WTC11 (cell line): ENCODE results near the gene P3H4. TPM values are rescaled to one million over a fixed set of nuclear protein-coding genes. Genes with fewer than 3 reads are reported as not detected.

ENCODE experiments used
- ATAC-seq: fragments of 200-7000 bp; cut with Tn5 transposase; 2 replicates; pipeline ENCODE4 v1.10.0; 2021; ENCODE audit warnings: mild to moderate bottlenecking, moderate library complexity
- Bru-seq: library from RNA; stranded (reverse); fragments of 400-500 nt; gene quantifications from one replicate; lab custom pipeline; 2021; lab: Mats Ljungman, UMichigan
- CTCF ChIA-PET: fragments of 300-600 bp; sonication (Branson Sonifier 250); formaldehyde crosslinking; loops from one replicate; lab custom pipeline; 2021; ENCODE audit warnings: antibody characterized with exemption; lab: Charles Lee
- POLR2A ChIA-PET: fragments of 350-600 bp; sonication (Branson Sonifier 250); formaldehyde crosslinking; loops from one replicate; lab custom pipeline; 2021; ENCODE audit warnings: antibody characterized with exemption; lab: Charles Lee
- DNase-seq: peaks from one replicate; pipeline ENCODE4 v3.0.0; 2021; ENCODE audit warnings: low spot score
- H3K27ac Mint-ChIP-seq: 2 replicates; pipeline ENCODE4 v1.8.0; 2021; ENCODE audit warnings: mixed read lengths
- H3K27me3 Mint-ChIP-seq: 2 replicates; pipeline ENCODE4 v1.8.0; 2021; ENCODE audit warnings: low read depth, mild to moderate bottlenecking, moderate library complexity, mixed read lengths
- H3K36me3 Mint-ChIP-seq: 2 replicates; pipeline ENCODE4 v1.8.0; 2021; ENCODE audit warnings: mixed read lengths
- H3K4me1 Mint-ChIP-seq: 2 replicates; pipeline ENCODE4 v1.8.0; 2022; ENCODE audit warnings: mixed read lengths
- H3K4me3 Mint-ChIP-seq: 2 replicates; pipeline ENCODE4 v1.8.0; 2021; ENCODE audit warnings: mild to moderate bottlenecking, moderate library complexity, mixed read lengths
- H3K9me3 Mint-ChIP-seq: 2 replicates; pipeline ENCODE4 v1.8.0; 2021; ENCODE audit warnings: mixed read lengths
- CREM ChIP-seq: sonication (generic); formaldehyde crosslinking; IDR thresholded peaks from 2 replicates; pipeline ENCODE4 v1.8.1; 2022; ENCODE audit warnings: mild to moderate bottlenecking, missing genetic modification reagents, moderate library complexity
- CTCF ChIP-seq: fragments of 200-600 bp; IDR thresholded peaks from 2 replicates; pipeline ENCODE4 v1.8.0; 2022; ENCODE audit warnings: antibody characterized with exemption
- ESRRA ChIP-seq: sonication (generic); formaldehyde crosslinking; IDR thresholded peaks from 2 replicates; pipeline ENCODE4 v1.8.1; 2022; ENCODE audit warnings: mild to moderate bottlenecking, missing genetic modification reagents, borderline replicate concordance
- ETV6 ChIP-seq: sonication (generic); formaldehyde crosslinking; IDR thresholded peaks from 2 replicates; pipeline ENCODE4 v1.8.1; 2022; ENCODE audit warnings: mild to moderate bottlenecking, missing genetic modification reagents
- FOXK1 ChIP-seq: sonication (generic); formaldehyde crosslinking; IDR thresholded peaks from 2 replicates; pipeline ENCODE4 v1.8.0; 2022; ENCODE audit warnings: mild to moderate bottlenecking, moderate library complexity, missing genetic modification reagents
- HMGA2 ChIP-seq: fragments of 250-450 bp; sonication (Bioruptor Pico); IDR thresholded peaks from 2 replicates; pipeline ENCODE4 v1.4.0; 2021; ENCODE audit warnings: mild to moderate bottlenecking, moderate library complexity
- IRF2 ChIP-seq: sonication (generic); formaldehyde crosslinking; IDR thresholded peaks from 2 replicates; pipeline ENCODE4 v1.8.0; 2022; ENCODE audit warnings: low read depth, missing genetic modification reagents, borderline replicate concordance
- KAT7 ChIP-seq: sonication (generic); formaldehyde crosslinking; IDR thresholded peaks from 2 replicates; pipeline ENCODE4 v1.8.1; 2023; ENCODE audit warnings: missing genetic modification reagents, mild to moderate bottlenecking, borderline replicate concordance
- MYBL2 ChIP-seq: sonication (generic); formaldehyde crosslinking; IDR thresholded peaks from 2 replicates; pipeline ENCODE4 v1.8.1; 2023; ENCODE audit warnings: mild to moderate bottlenecking, moderate library complexity, missing genetic modification reagents
- NFE2L1 ChIP-seq: sonication (generic); formaldehyde crosslinking; IDR thresholded peaks from 2 replicates; pipeline ENCODE4 v1.8.1; 2023; ENCODE audit warnings: missing genetic modification reagents
- NR1H2 ChIP-seq: sonication (generic); formaldehyde crosslinking; IDR thresholded peaks from 2 replicates; pipeline ENCODE4 v1.9.0; 2021; ENCODE audit warnings: mild to moderate bottlenecking, moderate library complexity, missing genetic modification reagents
- NR2C2 ChIP-seq: sonication (generic); formaldehyde crosslinking; IDR thresholded peaks from 2 replicates; pipeline ENCODE4 v1.8.0; 2022; ENCODE audit warnings: mild to moderate bottlenecking, missing genetic modification reagents
- NR3C1 ChIP-seq: sonication (generic); formaldehyde crosslinking; conservative IDR thresholded peaks from 2 replicates; pipeline ENCODE4 v1.8.1; 2023; ENCODE audit warnings: low read depth, mild to moderate bottlenecking, missing genetic modification reagents
- PRRX2 ChIP-seq: fragments of 250-450 bp; sonication (Bioruptor Pico); IDR thresholded peaks from 2 replicates; pipeline ENCODE4 v1.8.0; 2021; ENCODE audit warnings: mild to moderate bottlenecking
- RELA ChIP-seq: sonication (generic); formaldehyde crosslinking; IDR thresholded peaks from 2 replicates; pipeline ENCODE4 v1.8.1; 2022; ENCODE audit warnings: missing genetic modification reagents, mild to moderate bottlenecking, borderline replicate concordance
- TCF7 ChIP-seq: sonication (generic); formaldehyde crosslinking; IDR thresholded peaks from 2 replicates; pipeline ENCODE4 v1.8.0; 2022; ENCODE audit warnings: mild to moderate bottlenecking, low read depth, missing genetic modification reagents, moderate library complexity
- TP53 ChIP-seq: sonication (generic); formaldehyde crosslinking; IDR thresholded peaks from 2 replicates; pipeline ENCODE4 v1.8.1; 2023; ENCODE audit warnings: mild to moderate bottlenecking, missing genetic modification reagents
- USF2 ChIP-seq: sonication (generic); formaldehyde crosslinking; IDR thresholded peaks from 2 replicates; pipeline ENCODE4 v1.8.1; 2023; ENCODE audit warnings: mild to moderate bottlenecking, missing genetic modification reagents, moderate library complexity
- ZNF263 ChIP-seq: sonication (generic); formaldehyde crosslinking; IDR thresholded peaks from 2 replicates; pipeline ENCODE4 v1.8.1; 2022; ENCODE audit warnings: low read depth, mild to moderate bottlenecking, moderate library complexity, missing genetic modification reagents
- ZNF281 ChIP-seq: sonication (generic); formaldehyde crosslinking; IDR thresholded peaks from 2 replicates; pipeline ENCODE4 v1.8.0; 2023; ENCODE audit warnings: mild to moderate bottlenecking, missing genetic modification reagents
- ZNF416 ChIP-seq: fragments of 250-450 bp; sonication (Bioruptor Pico); IDR thresholded peaks from 2 replicates; pipeline ENCODE4 v1.9.0; 2021; ENCODE audit warnings: mild to moderate bottlenecking, inconsistent platforms
- long read RNA-seq, 3 experiments: library from RNA in 1 of 3; library from capped mRNA in 1 of 3; library from polyadenylated mRNA in 1 of 3; unstranded in 2 of 3; stranded (forward) in 1 of 3; transcript quantifications; one replicate each; pipeline ENCODE4 v2.0.0, GENCODE V29; 2021
- total RNA-seq: library from RNA; stranded (reverse); gene quantifications from 3 replicates; pipeline ENCODE4 v1.2.3, GENCODE V29; 2021
- TF ChIP-seq, protein P1 (sequence below): sonication (generic); formaldehyde crosslinking; IDR thresholded peaks from 2 replicates; pipeline ENCODE4 v1.8.1; 2023; ENCODE audit warnings: mild to moderate bottlenecking, moderate library complexity, missing genetic modification reagents
- TF ChIP-seq, protein P2 (sequence below): fragments of 250-450 bp; sonication (Bioruptor Pico); IDR thresholded peaks from 2 replicates; pipeline ENCODE4 v1.8.0; 2021; ENCODE audit warnings: mild to moderate bottlenecking

The P3H4 gene, protein sequence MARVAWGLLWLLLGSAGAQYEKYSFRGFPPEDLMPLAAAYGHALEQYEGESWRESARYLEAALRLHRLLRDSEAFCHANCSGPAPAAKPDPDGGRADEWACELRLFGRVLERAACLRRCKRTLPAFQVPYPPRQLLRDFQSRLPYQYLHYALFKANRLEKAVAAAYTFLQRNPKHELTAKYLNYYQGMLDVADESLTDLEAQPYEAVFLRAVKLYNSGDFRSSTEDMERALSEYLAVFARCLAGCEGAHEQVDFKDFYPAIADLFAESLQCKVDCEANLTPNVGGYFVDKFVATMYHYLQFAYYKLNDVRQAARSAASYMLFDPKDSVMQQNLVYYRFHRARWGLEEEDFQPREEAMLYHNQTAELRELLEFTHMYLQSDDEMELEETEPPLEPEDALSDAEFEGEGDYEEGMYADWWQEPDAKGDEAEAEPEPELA
- 32.1 to 34.6 TPM (median 33.5 TPM) in 3 replicates for total RNA-seq
- Bru-seq, nascent RNA = percentile 64 among the genes with signal in this experiment
- long read RNA-seq, experiment 1, transcript P3H4-202 (8 exons, 2,601 nt) = major isoform, 76 of 124 reads
- long read RNA-seq, experiment 1, partial matches to known transcripts = 21 of 124 reads
- long read RNA-seq, experiment 1, other reads (novel, unspliced or antisense) = 26 of 124 reads
- long read RNA-seq, experiment 2, transcript P3H4-202 (8 exons, 2,601 nt) = major isoform, 13 of 35 reads
- long read RNA-seq, experiment 2, partial matches to known transcripts = 6 of 35 reads
- long read RNA-seq, experiment 2, other reads (novel, unspliced or antisense) = 13 of 35 reads
- long read RNA-seq, experiment 3, partial matches to known transcripts = 6 of 10 reads
- long read RNA-seq, experiment 3, other reads (novel, unspliced or antisense) = 4 of 10 reads

DNA sequence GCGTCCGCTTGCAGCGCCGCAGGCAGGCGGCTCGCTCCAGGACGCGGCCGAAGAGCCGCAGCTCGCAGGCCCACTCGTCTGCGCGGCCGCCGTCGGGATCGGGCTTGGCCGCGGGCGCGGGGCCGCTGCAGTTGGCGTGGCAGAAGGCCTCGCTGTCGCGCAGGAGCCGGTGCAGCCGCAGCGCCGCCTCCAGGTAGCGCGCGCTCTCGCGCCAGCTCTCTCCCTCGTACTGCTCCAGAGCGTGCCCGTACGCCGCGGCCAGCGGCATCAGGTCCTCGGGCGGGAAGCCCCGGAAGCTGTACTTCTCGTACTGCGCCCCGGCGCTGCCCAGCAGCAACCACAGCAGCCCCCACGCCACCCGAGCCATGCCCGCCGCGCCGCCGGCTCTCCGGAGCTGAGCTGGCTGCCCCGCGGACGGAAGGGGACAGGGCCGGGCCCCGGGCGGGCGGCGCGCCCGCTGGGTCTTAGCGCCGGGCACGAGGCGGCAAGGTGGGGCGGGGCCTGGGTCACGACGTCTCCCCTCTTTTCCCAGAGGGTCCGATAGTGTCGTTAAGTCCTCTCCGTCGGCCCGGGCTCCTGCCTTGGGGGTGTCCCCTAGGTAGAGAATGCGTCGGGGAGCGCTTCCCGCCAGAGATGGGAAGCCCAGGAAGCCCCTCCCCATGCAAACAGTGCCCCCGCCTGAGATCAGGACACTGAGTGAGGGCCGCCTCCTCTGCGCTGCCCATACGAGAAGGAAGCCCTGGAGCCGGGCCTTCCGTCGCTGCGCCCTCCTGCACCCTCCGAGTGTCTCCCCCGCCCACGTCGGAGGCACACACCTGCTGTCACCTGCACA is at the start of gene P3H4:
P3H4 (minus strand) TSS at position 401 of the 832 bp plus-strand sequence; CDS start at position 367, 34 bp downstream.
- CTCF ChIA-PET = interaction anchor here (0.6 to 4.6 kb wide), 36 partner anchors 7 to 261 kb away, joined by 3 to 91 read pairs (median 4); partner anchors contain the start of genes ACLY, JUP and KLHL11
- H3K27ac Mint-ChIP-seq = peak within 1 kb of the TSS; percentile 95
- peak within 1 kb of the TSS; percentile 98 for H3K4me3 Mint-ChIP-seq
- peaks cover 7% of the 10 kb centered on the region for H3K27me3 Mint-ChIP-seq
- peak; percentile 44 for ATAC-seq
- no peaks in the 10 kb centered on the region for H3K9me3 Mint-ChIP-seq
- TF ChIP-seq ESRRA (CRISPR knock-in tag) = peak; percentile 83; the same call in 1 of the 2 replicates
- peak; percentile 40; the same call in 1 of the 2 replicates for TF ChIP-seq CTCF
- TF ChIP-seq NR3C1 (CRISPR knock-in tag) = 0 out of 2 replicates have a peak, but pooled peaks have one; percentile 66
- no peak for TF ChIP-seq PRRX2 (CRISPR knock-in tag)
- TF ChIP-seq TCF7 = peak; percentile 87
- 0 out of 2 replicates have a peak, but pooled peaks have one; percentile 26 for TF ChIP-seq KAT7 (CRISPR knock-in tag)
- no peak for TF ChIP-seq NR1H2 (CRISPR knock-in tag)
- 0 out of 2 replicates have a peak, but pooled peaks have one; percentile 14 for TF ChIP-seq IRF2 (CRISPR knock-in tag)
- TF ChIP-seq ZNF416 (CRISPR knock-in tag) = 0 out of 2 replicates have a peak, but pooled peaks have one; percentile 28
- 0 out of 2 replicates have a peak, but pooled peaks have one; percentile 56 for TF ChIP-seq TP53
- TF ChIP-seq, protein P1, sequence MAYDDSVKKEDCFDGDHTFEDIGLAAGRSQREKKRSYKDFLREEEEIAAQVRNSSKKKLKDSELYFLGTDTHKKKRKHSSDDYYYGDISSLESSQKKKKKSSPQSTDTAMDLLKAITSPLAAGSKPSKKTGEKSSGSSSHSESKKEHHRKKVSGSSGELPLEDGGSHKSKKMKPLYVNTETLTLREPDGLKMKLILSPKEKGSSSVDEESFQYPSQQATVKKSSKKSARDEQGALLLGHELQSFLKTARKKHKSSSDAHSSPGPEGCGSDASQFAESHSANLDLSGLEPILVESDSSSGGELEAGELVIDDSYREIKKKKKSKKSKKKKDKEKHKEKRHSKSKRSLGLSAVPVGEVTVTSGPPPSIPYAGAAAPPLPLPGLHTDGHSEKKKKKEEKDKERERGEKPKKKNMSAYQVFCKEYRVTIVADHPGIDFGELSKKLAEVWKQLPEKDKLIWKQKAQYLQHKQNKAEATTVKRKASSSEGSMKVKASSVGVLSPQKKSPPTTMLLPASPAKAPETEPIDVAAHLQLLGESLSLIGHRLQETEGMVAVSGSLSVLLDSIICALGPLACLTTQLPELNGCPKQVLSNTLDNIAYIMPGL (CRISPR knock-in tag) = peak; percentile 97
- TF ChIP-seq USF2 (CRISPR knock-in tag) = peak; percentile 30; the same call in 1 of the 2 replicates
- peak; percentile 47; the same call in 1 of the 2 replicates for TF ChIP-seq ZNF263
- peak; percentile 54; the same call in 1 of the 2 replicates for TF ChIP-seq NFE2L1 (CRISPR knock-in tag)
- no peak for TF ChIP-seq MYBL2 (CRISPR knock-in tag)
- TF ChIP-seq CREM (CRISPR knock-in tag) = peak; percentile 67; the same call in 1 of the 2 replicates
- TF ChIP-seq FOXK1 (CRISPR knock-in tag) = peak; percentile 48; the same call in 1 of the 2 replicates
- TF ChIP-seq NR2C2 (CRISPR knock-in tag) = 0 out of 2 replicates have a peak, but pooled peaks have one; percentile 15
- peak; percentile 29; the same call in 1 of the 2 replicates for TF ChIP-seq RELA (CRISPR knock-in tag)
- TF ChIP-seq ETV6 (CRISPR knock-in tag) = peak; percentile 39; the same call in 1 of the 2 replicates
- TF ChIP-seq, protein P2, sequence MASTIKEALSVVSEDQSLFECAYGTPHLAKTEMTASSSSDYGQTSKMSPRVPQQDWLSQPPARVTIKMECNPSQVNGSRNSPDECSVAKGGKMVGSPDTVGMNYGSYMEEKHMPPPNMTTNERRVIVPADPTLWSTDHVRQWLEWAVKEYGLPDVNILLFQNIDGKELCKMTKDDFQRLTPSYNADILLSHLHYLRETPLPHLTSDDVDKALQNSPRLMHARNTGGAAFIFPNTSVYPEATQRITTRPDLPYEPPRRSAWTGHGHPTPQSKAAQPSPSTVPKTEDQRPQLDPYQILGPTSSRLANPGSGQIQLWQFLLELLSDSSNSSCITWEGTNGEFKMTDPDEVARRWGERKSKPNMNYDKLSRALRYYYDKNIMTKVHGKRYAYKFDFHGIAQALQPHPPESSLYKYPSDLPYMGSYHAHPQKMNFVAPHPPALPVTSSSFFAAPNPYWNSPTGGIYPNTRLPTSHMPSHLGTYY (CRISPR knock-in tag) = 0 out of 2 replicates have a peak, but pooled peaks have one; percentile 23
- TF ChIP-seq ZNF281 (CRISPR knock-in tag) = no peak
- TF ChIP-seq HMGA2 = no peak
- POLR2A ChIA-PET = interaction anchor here (0.5 to 4.3 kb wide), 13 partner anchors 8 to 1523 kb away, joined by 3 to 62 read pairs (median 4); partner anchors contain the start of genes DNAJC7, EIF1, HAP1 and JUP
- H3K4me1 Mint-ChIP-seq = peaks cover 24% of the 10 kb centered on the region
- peaks cover 12% of the 10 kb centered on the region for H3K36me3 Mint-ChIP-seq
- DNase-seq = peak; percentile 78
